Measurements from ENCODE around the gene FRMPD4. TPM values are rescaled to one million over a fixed set of nuclear protein-coding genes. Genes with fewer than 3 reads are reported as not detected.

The FRMPD4 gene
- total and polyA plus RNA-seq, 9 donors: 0.01 to 0.20 (median 0.05) TPM; not detected in 6

DNA sequence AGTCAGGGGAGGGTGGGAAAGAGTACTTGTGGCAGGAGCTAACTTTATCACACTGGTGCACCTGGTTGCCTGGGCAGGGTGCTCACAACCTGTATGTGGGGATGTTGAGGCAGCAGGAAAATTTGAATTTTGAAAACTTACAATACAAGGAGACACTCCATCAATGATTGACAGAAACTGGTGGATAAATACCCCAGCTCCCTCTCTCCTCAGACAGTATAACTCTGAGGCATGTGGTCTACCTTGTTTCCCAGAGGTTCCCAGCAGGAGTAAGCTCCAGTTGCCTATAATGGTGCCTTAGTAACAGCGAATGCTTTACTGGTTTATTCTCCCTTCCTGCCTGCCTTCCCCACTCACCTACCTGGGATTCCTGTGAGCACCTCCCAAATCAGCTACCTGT is 541.2 kb downstream of the FRMPD4 start:
- H3K27ac ChIP-seq: no peak overlapping the region
- intact Hi-C loops (cut with DNase I): no loop called here
- H3K4me3 ChIP-seq: no peak overlapping the region
- H3K27me3 ChIP-seq: no peaks in the 10 kb centered on the region
- no peak for DNase-seq
- WGBS, 3 donors: 91 to 92% (median 92%) methylated on average over 1 of the region's 1 CpG
- H3K9me3 ChIP-seq: no peaks in the 10 kb centered on the region
- TF ChIP-seq, protein P1, sequence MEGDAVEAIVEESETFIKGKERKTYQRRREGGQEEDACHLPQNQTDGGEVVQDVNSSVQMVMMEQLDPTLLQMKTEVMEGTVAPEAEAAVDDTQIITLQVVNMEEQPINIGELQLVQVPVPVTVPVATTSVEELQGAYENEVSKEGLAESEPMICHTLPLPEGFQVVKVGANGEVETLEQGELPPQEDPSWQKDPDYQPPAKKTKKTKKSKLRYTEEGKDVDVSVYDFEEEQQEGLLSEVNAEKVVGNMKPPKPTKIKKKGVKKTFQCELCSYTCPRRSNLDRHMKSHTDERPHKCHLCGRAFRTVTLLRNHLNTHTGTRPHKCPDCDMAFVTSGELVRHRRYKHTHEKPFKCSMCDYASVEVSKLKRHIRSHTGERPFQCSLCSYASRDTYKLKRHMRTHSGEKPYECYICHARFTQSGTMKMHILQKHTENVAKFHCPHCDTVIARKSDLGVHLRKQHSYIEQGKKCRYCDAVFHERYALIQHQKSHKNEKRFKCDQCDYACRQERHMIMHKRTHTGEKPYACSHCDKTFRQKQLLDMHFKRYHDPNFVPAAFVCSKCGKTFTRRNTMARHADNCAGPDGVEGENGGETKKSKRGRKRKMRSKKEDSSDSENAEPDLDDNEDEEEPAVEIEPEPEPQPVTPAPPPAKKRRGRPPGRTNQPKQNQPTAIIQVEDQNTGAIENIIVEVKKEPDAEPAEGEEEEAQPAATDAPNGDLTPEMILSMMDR (IDR thresholded peaks at IDR 0.05): no peak
- TF ChIP-seq EP300 (IDR thresholded peaks at IDR 0.05) (no peak), POLR2A (IDR thresholded peaks at IDR 0.05) (no peak)
- H3K4me1 ChIP-seq (ENCODE audit: insufficient read depth): no peaks in the 10 kb centered on the region
- no peaks in the 10 kb centered on the region for H3K36me3 ChIP-seq

DNA sequence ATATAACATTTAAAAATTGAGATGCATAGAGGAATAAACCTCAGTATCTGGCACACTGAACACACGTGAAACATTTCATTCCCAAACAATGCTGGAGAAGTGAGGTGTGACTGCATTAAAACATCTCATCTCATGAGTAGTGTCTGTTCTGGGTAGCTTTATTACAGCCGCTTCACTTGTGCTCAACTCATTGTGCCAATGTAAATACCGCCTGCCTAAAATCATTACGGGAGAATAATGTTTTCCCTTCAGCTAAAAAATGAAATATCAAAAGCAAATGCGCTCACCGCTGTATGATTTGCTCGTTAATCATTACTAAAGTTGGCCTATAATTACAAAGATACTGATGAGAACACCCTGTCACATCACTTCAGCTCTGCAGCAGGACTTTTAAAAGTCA is 542.8 kb downstream of the FRMPD4 start:
- TF ChIP-seq POLR2A (IDR thresholded peaks at IDR 0.05) (no peak), EP300 (IDR thresholded peaks at IDR 0.05) (no peak)
- TF ChIP-seq, protein P1 (IDR thresholded peaks at IDR 0.05): no peak
- Histone ChIP-seq H3K27ac (no peak overlapping the region), H3K9me3 (no peaks in the 10 kb centered on the region), H3K4me3 (no peak overlapping the region), H3K36me3 (no peaks in the 10 kb centered on the region), H3K27me3 (no peaks in the 10 kb centered on the region), H3K4me1 (ENCODE audit: insufficient read depth) (no peaks in the 10 kb centered on the region)
- intact Hi-C loops (cut with DNase I): no loop called here
- no peak for DNase-seq
- 49 to 58% (median 56%) methylated on average over 7 of the region's 7 CpGs for WGBS, 3 donors

DNA sequence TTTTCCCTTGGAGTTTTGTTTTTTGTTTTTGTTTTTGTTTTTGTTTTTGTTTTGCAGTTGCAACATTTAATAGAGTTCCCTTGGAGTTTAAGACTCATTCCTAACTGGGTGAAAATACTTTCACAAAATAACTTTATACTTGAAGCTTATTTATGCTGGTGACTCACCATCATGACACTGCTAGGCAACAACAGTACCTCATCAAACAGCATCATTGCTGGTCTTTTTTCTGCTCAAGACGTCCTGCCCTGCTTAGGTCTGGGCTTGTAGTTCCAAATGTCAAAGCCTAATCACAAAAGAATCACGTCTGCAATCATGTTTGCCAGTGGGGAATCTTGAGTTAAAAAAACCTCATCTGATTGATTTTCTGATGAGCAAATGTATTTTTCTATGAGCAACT is 547.3 kb downstream of the FRMPD4 start:
- intact Hi-C loops (cut with DNase I): no loop called here

DNA sequence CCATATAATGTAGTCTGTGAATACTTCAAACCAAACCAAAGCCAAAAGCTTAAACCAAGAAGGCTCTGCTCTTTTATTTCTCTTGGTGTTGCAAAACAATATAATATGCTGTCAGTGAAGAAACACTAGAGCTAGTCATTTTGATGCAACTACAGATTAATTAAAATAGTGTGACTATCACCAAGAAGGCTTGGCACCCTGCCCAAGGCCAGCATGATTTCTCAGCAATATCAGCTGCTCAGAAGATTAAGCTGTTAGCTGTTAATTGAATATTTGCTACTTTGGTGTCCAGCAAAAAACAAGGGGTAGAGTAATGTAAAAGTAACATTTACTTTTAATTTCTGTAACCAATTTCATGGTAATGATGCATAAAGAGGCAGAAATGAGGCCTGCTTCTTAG is 548.1 kb downstream of the FRMPD4 start:
- intact Hi-C loops (cut with DNase I): no loop called here
- H3K4me1 ChIP-seq (ENCODE audit: insufficient read depth): no peaks in the 10 kb centered on the region
- no peak overlapping the region for H3K27ac ChIP-seq
- H3K4me3 ChIP-seq: no peak overlapping the region
- DNase-seq: no peak
- no peaks in the 10 kb centered on the region for H3K27me3 ChIP-seq
- H3K9me3 ChIP-seq: no peaks in the 10 kb centered on the region
- TF ChIP-seq EP300 (IDR thresholded peaks at IDR 0.05) (no peak), POLR2A (IDR thresholded peaks at IDR 0.05) (no peak)
- TF ChIP-seq, protein P1 (IDR thresholded peaks at IDR 0.05): no peak
- H3K36me3 ChIP-seq: no peaks in the 10 kb centered on the region

More for the DNA sequence above, 547.3 kb downstream of the FRMPD4 start:
- Histone ChIP-seq H3K4me1 (ENCODE audit: insufficient read depth) (no peaks in the 10 kb centered on the region), H3K36me3 (no peaks in the 10 kb centered on the region), H3K4me3 (no peak overlapping the region), H3K27ac (no peak overlapping the region), H3K9me3 (no peaks in the 10 kb centered on the region), H3K27me3 (no peaks in the 10 kb centered on the region)
- TF ChIP-seq EP300 (IDR thresholded peaks at IDR 0.05) (no peak), POLR2A (IDR thresholded peaks at IDR 0.05) (no peak)
- TF ChIP-seq, protein P1 (IDR thresholded peaks at IDR 0.05): no peak
- DNase-seq: no peak
- WGBS, 3 donors: 23 to 32% (median 30%) methylated on average over 2 of the region's 2 CpGs

DNA sequence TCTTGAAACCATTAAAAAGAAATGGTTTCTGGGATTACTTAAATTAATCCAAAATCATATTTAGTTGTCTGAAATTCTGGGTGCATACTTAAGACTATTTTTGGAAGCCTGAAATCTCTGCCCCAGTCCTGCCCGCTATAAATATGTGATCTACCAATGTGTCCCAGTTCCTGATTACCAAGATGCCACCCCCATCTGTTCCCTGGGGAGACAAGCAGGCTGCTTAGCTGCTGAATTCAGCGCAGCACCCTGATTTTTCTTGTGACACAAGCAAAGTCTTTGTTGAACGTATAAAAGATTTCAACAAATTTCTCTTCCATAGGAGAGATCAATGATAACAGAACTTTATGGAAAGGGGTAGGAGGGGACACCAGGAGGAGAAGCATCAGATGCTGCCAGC is 552.4 kb downstream of the FRMPD4 start:
- H3K27ac ChIP-seq: no peak overlapping the region
- TF ChIP-seq EP300 (IDR thresholded peaks at IDR 0.05): no peak
- no peak for TF ChIP-seq POLR2A (IDR thresholded peaks at IDR 0.05)
- TF ChIP-seq, protein P1 (IDR thresholded peaks at IDR 0.05): no peak
- no peak overlapping the region for H3K4me3 ChIP-seq
- H3K9me3 ChIP-seq: no peaks in the 10 kb centered on the region
- intact Hi-C loops (cut with DNase I): no loop called here
- H3K4me1 ChIP-seq (ENCODE audit: insufficient read depth): no peaks in the 10 kb centered on the region
- no peak for DNase-seq
- no peaks in the 10 kb centered on the region for H3K36me3 ChIP-seq
- no peaks in the 10 kb centered on the region for H3K27me3 ChIP-seq
- WGBS, 3 donors: 70 to 93% (median 86%) methylated on average over 3 of the region's 3 CpGs
